GM04504 (cell line): ENCODE measurements around the gene HDAC4.

Experiments
- DNase-seq: peaks from one replicate; pipeline ENCODE4 v3.0.0-alpha.2; 2012; ENCODE audit warnings: low read depth

HDAC4 gene

GRCh38 chr2:239348563-239349452 is 52.0 kb downstream of the HDAC4 start:
- no peak for DNase-seq

- DNase-seq, result no peak
These were observed 54.1 kb downstream of the HDAC4 start for GRCh38 chr2:239346676-239347075.

- no peak for DNase-seq
These were observed 55.6 kb downstream of the HDAC4 start for GRCh38 chr2:239345251-239345650.

- DNase-seq, result no peak
These were observed 56.0 kb downstream of the HDAC4 start for GRCh38 chr2:239344857-239345216.

- DNase-seq, result no peak
These were observed 56.6 kb downstream of the HDAC4 start for GRCh38 chr2:239343946-239344856.

- DNase-seq, result no peak
These were observed 57.4 kb downstream of the HDAC4 start for GRCh38 chr2:239343460-239343859.

- DNase-seq, result no peak
These were observed 59.0 kb downstream of the HDAC4 start for GRCh38 chr2:239341840-239342239.

- no peak for DNase-seq
These were observed 59.6 kb downstream of the HDAC4 start for GRCh38 chr2:239341146-239341732.

- DNase-seq, result no peak
These were observed 60.9 kb downstream of the HDAC4 start for GRCh38 chr2:239339726-239340601.

- no peak for DNase-seq
These were observed 61.6 kb downstream of the HDAC4 start for GRCh38 chr2:239339241-239339640.

GRCh38 chr2:239337877-239338484 is 62.8 kb downstream of the HDAC4 start:
- no peak for DNase-seq

GRCh38 chr2:239337122-239337876 is 63.5 kb downstream of the HDAC4 start:
- DNase-seq, result no peak

- no peak for DNase-seq
These were observed 69.3 kb downstream of the HDAC4 start for GRCh38 chr2:239331560-239331959.

GRCh38 chr2:239330836-239331235 is 70.0 kb downstream of the HDAC4 start:
- DNase-seq, result no peak

- no peak for DNase-seq
These were observed 70.7 kb downstream of the HDAC4 start for GRCh38 chr2:239329972-239330572.

- no peak for DNase-seq
These were observed 71.4 kb downstream of the HDAC4 start for GRCh38 chr2:239329284-239329971.

- peak; percentile 70 for DNase-seq
These were observed 72.2 kb downstream of the HDAC4 start for GRCh38 chr2:239328351-239329191.
